RPMI8226 (cell line): ENCODE measurements around the gene NMBR.
"Not testable (repeated sequence)": the region's sequence is repeated elsewhere in the genome, so short reads cannot be mapped to it uniquely, and the experiment has no call there.

ENCODE experiments used
- DNase-seq: peaks from one replicate; pipeline ENCODE4 v3.0.0-alpha.2; 2015

Gene NMBR

DNA sequence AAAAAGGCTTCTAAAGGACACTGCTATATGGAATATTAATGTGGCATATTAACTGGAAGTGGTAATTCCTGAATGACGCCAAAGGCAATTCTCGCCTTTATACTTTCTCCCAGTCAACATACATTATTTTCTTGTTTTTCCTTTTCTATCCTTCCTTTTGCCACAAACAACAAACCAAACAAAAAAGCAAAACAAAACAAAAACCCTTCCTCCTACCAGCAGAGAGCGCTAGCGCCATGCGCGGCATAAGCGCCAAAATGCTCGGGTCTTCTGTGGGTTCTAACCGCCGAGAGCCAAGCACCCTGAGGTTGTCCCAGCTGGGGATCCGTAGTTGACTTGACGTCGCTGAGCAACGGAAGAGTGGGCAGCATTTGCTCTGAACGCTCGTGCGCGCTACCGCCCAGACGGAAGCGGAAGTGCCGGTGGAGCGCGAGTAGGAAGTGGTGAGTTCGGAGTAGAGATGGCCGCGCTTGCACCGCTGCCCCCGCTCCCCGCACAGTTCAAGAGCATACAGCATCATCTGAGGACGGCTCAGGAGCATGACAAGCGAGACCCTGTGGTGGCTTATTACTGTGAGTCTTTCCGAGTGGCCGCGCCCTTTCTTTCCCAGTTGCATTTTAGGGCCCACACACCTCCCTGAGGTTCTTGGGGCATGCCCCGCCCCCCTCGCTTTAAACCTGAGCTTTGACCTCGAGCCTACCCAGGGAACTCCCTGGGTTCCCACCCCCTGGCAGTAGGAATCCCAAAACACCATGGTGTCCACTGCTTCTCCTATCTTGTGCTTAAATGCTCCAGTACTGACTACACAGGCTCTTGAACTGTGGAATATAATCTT, at the start of gene NMBR, which contains the start of gene VTA1:
Gene NMBR, minus strand, starts transcription at position 295 of the 835 bp plus-strand sequence. CDS start 58,464 bp downstream, outside the sequence.
Gene VTA1, plus strand, starts transcription at position 436 of the 835 bp plus-strand sequence. Its CDS starts 25 bp downstream, at position 461.
- DNase-seq: peak; percentile 96

DNA sequence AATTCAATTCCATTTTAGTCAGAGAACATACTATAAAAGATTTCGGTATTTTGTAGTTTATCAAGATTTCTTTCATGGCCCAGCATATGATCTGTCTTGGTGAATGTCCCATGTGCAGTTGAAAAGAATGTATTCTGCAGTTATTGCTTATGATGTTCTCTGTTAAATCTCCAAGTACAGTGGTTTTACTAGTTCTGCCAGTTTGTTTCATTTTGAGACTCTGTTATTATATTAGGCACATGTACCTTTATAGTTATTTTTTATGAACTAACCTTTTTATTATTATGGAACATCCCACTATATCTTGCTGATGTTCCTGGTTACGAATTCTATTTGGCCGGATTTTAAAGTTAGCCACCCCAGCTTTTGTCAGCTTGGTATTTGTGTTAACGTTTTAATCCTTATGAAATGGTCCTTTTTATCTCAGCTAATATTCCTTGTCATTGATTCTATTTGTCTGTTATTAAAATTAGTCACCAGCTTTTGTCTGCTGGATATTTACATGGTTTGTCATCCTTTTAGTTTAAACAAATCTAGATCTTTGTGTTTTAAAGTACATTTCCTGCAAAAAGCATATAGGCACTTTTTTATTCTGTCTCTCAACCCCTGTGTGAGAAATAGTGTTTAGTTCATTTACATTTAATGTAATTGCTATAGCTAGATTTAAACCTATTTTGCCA, 49.1 kb upstream of the NMBR start:
- no peak for DNase-seq

DNA sequence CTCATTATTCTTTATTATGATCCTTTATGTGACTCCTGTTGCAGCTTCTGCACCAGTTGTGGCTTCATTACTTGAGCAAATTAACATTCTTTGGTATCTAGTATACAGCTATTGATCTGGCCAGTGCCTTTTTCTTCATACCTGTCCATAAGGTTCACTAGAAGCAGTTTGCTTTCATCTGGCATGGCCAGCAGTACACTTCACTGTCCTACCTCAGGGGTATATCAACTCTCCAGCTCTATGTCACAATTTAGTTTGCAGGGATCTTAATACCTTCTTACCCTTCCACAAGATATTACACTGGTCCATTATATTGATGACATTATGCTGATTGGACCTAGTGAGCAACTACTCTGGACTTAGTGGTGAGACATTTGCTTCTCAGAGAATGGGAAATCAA, 46.7 kb upstream of the NMBR start:
- DNase-seq: no peak

DNA sequence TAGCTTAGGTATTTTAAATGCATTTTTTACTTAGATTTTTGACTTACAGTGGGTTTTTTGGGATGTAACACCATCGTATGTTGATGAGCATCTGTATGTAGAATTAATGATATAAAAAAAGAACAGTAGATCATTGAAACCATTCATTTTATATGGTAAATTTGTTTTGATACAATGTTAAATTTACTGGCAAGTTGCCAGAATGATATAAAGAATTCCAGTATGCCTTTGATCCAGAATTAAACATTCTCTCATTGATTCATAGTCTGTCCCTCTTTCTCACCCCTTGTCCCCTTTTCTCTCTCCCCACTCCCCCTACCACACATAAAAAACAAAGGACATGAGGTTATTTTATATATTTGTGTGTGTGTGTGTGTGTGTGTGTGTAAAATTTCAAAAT, 45.4 kb upstream of the NMBR start:
- DNase-seq: no peak

DNA sequence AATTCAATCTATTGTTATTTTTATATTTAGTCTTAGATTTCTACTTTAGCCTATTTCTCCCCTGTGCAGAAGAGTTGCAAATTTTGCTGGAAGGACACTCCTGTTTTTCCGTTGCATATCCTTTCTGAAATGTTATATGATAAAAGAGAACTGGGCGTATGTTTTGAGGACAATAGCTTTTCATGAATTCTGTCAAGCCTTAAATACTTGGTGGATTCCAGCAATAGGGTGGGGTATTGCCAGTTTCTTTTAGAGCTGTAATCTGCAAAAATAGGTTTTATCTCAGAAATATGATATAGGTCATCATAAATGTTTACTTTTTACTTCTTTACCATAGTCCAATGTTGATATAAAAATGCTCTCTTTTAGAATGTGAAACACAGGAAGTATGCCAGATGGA, 42.1 kb upstream of the NMBR start:
- DNase-seq: no peak

DNA sequence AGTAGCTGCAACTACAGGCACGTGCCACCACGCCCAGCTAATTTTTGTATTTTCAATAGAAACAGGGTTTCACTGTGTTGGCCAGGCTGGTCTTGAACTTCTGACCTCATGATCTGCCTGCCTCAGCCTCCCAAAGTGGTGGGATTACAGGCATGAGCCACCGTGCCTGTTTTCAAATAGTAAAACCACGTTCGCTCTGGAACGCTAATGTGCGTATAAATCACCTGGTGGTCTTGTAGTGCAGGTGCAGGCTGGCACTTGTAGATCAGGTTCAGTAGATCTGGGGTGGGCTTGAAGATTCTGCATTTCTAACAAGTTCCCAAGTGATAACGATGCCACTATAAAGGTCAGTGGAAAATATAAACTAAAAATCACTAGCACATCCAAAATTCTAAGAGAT, 41.4 kb upstream of the NMBR start:
- DNase-seq: not testable (repeated sequence)

DNA sequence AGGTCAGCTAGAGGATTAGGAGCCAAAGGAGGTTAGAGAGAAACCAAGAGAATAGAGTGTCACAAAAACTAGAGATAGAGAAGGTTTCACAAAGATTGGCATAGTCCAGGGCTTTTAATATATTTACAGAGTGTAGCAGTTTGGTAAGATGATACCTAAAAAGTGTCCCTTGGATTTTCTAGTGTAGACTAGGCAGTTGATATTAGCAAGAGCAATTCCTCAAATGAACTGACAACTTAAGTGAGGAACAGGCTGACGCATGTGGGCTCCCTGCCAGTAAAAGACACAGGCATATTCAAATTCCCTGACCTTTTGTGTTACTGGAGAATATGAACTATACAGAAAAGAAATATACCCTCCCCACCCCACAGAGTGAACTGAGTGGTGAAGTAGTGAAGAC, 40.3 kb upstream of the NMBR start:
- DNase-seq: no peak

DNA sequence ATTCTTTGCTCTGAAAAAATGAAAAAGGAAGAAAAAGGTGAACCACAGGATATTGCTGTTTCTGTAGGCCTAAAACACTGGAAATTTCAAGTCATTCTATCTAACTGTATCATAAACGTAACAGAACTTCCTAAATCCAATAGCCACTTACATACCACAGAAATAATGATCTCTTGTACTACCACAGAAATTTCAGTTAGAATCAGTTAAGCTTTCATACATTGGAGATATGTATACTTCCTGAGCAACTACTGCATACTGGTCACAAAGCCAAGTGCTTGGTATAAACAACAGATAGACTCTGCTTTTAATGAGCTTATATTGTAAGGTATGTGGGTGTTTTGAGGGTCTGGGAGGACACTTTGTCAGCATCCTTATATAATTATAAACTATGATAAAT, 38.7 kb upstream of the NMBR start:
- DNase-seq: no peak

DNA sequence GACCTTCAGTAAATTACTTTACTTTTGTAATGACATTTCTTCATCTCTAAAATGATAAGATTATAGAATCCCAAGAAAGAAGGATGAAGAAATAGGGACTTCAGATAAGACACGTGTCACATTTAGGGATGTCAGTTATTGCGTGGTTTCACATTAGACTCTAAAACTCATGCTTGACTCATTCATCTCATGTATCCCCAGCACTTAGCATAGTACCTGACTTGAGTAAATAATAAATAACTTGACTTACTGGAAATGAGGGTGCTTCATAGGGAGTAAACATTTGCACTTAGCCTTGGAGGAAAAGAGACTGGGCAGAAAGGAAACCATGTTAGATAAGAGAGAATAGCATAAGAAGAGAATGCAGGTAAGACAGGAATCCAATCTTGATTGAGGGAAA, 37.4 kb upstream of the NMBR start:
- no peak for DNase-seq

DNA sequence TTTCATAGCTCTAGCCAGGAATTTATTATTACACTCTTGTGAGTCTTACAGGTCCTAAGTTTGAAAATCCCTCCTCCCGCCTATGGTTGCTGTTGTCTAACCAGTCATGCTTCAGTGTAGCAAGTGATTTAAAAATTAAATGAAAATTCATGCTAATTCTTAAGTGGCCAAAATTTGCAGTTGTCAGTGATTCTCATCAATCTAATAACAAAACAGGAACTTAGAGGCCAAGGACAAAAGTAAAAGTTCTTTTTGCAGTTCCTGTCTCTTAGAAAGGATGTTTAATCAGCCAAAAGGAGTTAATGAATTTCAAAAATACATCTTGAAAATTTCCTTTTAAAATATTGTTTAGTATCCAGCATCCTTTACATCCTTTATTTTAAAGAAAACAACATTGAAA, 36.4 kb upstream of the NMBR start:
- DNase-seq: no peak

DNA sequence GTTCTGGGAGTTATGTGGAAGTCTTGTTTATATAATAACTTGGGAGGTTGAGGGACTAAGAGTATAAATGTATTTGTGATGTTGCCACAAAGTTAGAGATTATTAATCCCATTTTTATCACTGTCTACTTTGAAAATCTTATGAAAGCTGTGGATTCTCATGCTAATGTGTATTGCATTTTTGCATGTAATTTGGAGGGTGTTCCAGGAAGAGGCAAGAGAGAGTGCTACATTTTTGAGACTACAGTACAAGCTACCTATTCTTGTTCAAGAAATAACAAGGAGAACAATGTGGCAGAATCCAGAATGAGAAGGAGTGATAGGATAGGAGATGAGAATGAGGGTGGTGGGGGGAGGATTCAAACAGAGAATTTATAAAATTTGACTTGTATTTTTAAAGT, 35.1 kb upstream of the NMBR start:
- no peak for DNase-seq

DNA sequence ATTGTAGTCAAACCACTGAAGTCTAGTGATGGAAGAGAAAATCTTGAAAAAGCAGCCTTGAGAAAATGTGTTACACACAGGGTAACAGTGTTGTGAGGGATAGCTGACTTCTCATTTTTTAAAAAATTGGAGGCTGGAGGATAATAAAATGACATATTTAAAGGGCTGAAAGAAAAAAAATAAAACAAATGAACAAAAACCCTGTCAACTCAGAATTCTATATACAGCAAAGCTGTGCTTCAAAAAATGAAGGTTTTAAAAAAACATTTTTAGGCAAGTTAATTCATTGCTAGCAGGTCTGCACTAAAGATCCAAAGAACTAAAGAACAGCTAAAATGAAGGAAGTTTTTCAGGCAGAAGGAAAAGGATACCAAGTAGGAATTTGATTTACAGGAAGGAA, 31.2 kb upstream of the NMBR start:
- DNase-seq: no peak

DNA sequence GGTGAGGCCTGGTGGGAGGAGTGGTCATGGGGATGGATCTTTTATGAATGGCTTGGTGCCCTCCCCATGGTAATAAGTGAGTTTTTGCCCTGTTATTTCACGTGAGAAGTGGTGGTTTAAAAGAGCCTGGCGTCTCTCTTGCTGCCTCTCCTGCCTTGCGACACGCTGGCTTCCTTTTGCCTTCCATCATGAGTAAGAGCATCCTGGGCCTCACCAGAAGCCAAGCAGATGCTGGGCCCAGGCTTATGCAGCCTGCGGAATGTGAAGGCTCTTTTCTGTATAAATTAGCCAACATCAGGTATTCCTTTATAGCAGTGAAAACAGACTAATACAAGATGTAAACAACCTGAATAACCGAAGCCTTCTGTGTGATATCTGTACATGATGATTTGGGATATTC, 27.8 kb upstream of the NMBR start:
- no peak for DNase-seq

DNA sequence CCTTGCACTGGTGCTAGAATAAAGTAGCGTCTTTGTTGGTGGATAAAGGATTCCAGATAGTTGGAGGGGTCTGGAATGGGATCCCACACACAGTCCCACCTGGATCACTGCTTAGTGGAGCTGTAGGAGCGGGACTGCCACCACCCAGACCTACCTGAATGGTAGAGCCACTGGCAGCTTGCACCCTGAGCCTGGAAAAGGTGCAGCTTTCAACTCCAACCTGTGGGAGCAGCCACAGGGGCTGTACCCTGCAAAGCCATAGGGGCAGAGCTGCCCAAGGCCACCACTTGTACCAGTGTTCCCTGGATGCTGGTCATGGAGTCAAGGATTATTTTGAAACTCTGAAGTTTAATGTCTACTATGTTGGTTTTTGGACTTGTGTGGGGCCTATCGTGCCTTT, 27.1 kb upstream of the NMBR start:
- DNase-seq: no peak

DNA sequence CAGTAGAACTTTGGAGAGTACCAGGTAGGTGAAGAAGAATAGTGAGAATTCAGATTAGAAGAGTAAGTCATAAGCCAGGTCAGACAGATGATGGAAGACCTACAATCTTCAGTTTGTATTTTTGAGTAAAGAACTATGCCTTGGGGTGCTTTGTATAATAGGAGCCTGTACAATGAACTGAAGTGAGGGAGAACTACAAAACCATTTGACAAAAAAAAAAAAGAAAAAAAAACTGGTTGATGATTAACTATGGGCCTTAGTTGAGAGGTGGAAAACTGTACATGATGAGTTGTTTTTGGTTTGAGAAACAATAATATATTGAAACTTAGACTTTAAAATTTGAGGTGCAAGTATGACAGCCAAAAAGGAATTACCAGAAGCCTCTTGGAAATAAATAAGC, 25.8 kb upstream of the NMBR start:
- DNase-seq: no peak

DNA sequence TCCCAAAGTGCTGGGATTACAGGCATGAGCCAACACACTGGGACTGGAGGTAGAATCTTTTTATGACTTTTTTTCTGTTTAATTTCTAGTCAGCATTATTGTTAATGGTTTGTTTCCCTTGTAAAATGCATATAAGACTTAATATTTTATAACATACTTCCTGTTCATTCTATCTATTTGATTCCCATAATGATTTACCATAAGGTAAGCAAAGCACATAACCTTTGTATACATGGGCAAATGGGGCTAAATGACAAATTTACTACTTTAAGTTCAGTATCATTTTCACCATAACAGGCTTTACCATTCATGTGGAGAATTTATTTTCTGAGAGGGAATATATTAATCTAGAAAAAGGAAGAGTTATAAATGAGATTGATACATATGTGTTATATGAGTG, 24.4 kb upstream of the NMBR start:
- DNase-seq: no peak

DNA sequence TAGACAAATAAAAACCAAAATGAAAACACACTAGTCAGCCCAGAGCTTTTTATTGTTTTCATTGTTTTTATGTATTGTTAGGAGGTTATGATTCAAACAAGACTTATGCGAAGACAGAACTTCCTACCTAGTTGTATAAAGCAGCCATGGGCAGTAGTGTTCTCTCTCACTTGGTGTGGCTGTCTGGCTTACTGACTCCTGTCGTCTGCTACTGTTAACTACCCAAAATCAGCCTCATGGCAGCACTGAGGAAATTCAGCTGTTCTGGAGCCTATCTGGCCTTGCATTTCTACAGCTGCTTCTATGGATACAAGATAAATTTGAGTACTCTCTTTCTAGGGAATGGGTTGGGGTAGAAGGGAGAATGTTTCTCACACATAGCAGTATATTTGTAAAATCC, 20.6 kb upstream of the NMBR start:
- no peak for DNase-seq

DNA sequence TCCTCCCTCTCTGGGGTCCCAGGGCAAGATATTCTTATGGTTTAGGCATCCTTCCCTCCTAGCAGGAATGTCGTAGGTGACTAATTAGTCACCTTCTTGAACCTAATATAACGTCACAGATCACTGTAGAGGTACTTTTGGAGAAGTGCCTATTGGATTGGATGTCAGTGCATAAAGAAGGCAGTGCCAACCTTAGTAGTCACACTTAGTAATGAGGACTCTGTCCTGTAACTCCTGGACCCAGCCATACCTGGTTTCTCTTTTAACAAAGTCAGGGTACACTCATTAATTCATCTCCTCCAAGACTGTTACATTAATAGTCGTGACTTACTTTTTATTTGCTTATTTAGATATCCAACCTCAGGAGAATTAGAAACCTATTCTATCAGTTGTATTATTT, 20.1 kb upstream of the NMBR start:
- no peak for DNase-seq

DNA sequence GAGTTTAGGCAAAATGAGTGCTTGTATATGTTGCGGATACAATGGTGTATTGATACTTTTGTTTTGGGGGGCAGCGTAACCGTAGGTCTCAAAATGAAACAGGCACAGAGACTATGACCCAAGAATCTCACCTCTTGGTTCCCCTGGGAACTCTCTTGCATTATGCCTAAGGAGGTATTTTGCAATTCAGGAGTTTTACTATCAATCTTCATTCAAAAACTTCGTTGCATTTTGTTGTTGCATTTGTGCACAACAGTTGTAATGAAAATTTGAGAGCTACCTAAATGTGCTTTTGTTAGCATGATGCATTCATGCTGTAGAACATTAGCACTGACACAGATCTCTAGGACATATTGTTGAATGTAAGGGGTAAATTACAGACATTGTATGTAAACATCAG, 18.3 kb upstream of the NMBR start:
- no peak for DNase-seq

DNA sequence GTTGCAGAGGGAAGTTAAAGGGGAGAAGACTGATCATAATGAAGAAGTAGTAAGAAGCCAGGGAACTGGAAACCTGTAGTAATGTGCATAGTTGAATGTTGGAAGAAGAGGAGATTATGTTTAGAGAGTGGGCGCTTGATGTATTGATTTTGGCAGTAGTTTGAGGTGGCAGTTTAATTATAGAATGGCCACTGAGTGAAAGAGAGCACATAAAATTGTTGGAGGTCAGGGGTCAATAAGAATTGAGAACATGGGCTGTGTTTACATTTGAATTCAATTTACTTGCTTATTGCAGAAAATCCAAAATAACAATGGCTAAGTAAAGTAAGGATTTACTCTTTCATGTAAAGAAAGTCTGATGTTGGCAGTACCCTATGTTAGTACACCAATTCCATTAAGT, 15.9 kb upstream of the NMBR start:
- no peak for DNase-seq

DNA sequence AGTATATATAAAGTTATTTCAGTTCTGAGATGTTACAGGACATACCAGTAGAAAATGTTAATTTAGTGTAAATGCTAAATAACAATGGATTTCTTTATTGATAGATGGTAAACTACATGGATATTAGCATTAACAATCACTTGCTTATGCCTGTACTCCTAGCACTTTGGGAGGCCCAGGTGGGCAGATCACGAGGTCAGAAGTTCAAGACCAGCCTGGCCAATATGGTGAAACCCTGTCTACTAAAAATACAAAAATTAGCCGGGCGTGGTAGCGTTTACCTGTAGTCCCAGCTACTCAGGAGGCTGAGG, 9.8 kb upstream of the NMBR start:
- DNase-seq: not testable (repeated sequence)

DNA sequence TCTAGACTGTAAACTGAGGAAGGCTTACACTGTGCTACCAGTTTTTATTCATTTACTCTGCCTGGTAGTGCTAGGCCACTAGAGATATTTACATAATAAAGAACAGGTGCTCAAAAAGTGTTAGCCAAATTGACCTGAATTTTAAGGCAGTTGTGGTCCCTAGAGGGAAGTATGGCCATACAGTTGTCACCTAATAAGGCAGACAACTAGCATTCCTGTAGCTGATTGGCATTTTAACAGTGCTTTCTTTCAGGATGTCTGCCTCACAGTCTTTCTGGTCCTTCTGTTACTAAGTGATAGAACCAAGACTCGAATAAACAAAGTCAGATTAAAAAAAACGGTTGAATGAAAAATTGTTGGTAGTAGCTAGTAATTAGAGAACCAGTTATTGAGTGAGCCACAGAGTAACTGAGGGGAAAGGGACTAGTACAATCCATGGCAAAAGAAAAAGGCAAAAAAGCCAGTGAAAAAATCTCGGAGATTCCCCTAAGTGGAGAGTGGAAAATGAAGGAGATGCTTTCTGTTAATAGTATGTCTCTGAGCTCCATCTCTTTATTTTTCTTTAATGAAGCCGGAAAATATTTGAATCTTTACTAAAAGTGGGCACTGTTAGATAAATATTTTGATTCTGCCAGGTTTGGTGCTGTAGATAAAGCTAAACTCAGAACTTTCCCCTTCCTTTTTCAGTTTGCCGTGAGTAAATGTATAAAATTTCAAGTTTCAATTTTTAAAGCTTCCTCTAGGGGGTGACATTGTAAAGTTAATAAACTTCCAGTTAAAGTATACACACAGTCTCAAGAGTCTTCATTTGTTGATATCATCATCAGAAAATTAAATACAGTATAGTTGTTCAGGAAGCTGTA, 9.2 kb upstream of the NMBR start:
- DNase-seq: no peak

DNA sequence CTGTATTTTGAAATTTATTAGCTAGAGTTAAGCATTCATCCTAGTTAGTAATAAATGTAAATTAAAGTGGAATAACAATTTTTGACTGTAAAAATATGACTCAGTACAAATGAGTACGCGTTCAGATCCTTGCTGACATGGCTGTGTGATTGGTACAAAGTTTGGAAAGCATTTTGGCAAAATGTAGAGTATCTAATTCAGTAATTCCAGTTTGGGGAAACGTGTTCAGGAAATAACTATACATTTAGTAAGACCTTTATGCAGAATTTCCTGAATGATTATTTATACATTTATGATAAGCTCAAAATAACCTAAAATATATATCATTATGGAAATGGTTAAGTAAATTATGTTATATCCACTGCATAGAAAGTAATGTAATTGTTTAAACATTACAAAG, 8.2 kb upstream of the NMBR start:
- DNase-seq: no peak

DNA sequence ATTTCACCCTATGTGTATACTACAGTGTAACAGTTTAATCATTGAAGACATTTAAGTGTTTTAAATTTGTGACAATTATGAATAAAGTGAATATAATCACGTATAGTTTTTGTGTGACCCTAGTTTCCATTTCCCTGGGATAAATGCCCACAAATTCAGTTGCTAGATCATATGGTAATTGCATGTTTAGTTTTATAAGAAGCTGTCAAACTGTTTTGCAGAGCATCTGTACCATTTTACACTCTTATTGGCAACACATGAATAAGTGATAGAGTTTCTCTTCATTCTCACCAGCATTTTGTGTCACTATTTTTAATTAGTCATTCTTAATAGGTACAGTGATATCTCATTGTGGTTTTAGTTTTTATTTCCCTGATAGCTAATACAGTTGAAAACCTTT, 7.4 kb upstream of the NMBR start:
- no peak for DNase-seq
